PFSK-1 (cell line): ENCODE measurements around the gene CYP2W1.

ENCODE experiments used
- POLR2AphosphoS5 ChIP-seq: IDR thresholded peaks from 2 replicates; pipeline ENCODE4 v1.6.1; 2012; ENCODE audit warnings: low read depth, mild to moderate bottlenecking, control low read depth, low read length, moderate library complexity
- REST ChIP-seq, 2 experiments: IDR thresholded peaks; 2 replicates each; pipeline versions ENCODE4 v1.6.1 to v1.8.0; 2011 to 2012; ENCODE audit warnings: low read depth in 2 of 2, low read length in 2 of 2, control low read depth in 1 of 2, inconsistent platforms in 1 of 2, mild to moderate bottlenecking in 1 of 2, moderate library complexity in 1 of 2; ENCODE audit not compliant: insufficient read depth in 1 of 2
- SIN3A ChIP-seq: IDR thresholded peaks from 2 replicates; pipeline ENCODE4 v1.6.1; 2012; ENCODE audit warnings: mild to moderate bottlenecking, low read length, moderate library complexity, borderline replicate concordance; ENCODE audit not compliant: insufficient read depth
- TAF1 ChIP-seq: IDR thresholded peaks from 2 replicates; pipeline ENCODE4 v1.6.1; 2012; ENCODE audit warnings: low read length, control low read depth, borderline replicate concordance; ENCODE audit not compliant: insufficient read depth

GRCh38 chr7:954330-955238 is 28.4 kb upstream of the CYP2W1 start, which contains the start of gene ADAP1:
- TF ChIP-seq SIN3A = no peak
- no peak for TF ChIP-seq POLR2AphosphoS5
- TF ChIP-seq TAF1 = no peak
- TF ChIP-seq REST (IDR thresholded peaks at IDR 0.05; ENCODE audit: insufficient read depth in 1 of 2, low read depth in 2 of 2, low read length in 2 of 2) = no peak
